ENCODE measurements around the gene GSX2. TPM values are rescaled to one million over a fixed set of nuclear protein-coding genes. Genes with fewer than 3 reads are reported as not detected.

Gene GSX2
- total RNA-seq, 1 experiment from 2014 or later: not detected

GRCh38 chr4:54092405-54093323, 7.3 kb upstream of the GSX2 start:
- intact Hi-C loops (cut with micrococcal nuclease; ENCODE audit: unreplicated experiment): loop anchor here (5.0 kb wide), 1 partner anchor 125 kb away; no protein-coding TSS in a partner anchor
- Histone ChIP-seq H3K9me3 (no peaks in the 10 kb centered on the region), H3K4me3 (ENCODE audit: low read depth, low read length) (peak overlapping the region; percentile 51), H3K36me3 (ENCODE audit: control insufficient read depth, insufficient read depth, low read length) (no peaks in the 10 kb centered on the region), H3K27me3 (replicated peaks; ENCODE audit: control insufficient read depth, insufficient read depth, low read length) (no peaks in the 10 kb centered on the region), H3K4me1 (0 out of 2 replicates have a peak, but pooled peaks cover 4% of the 10 kb centered on the region)
- BruUV-seq (replicated peaks): no TSS peak
- Mint-ChIP-seq H3K9me3 (ENCODE audit: unreplicated experiment) (no peaks in the 10 kb centered on the region), H3K36me3 (ENCODE audit: insufficient read depth, unreplicated experiment) (no peaks in the 10 kb centered on the region), H3K27me3 (ENCODE audit: insufficient read depth, unreplicated experiment) (no peaks in the 10 kb centered on the region), H3K27ac (ENCODE audit: unreplicated experiment) (peak overlapping the region; percentile 75), H3K4me3 (ENCODE audit: unreplicated experiment) (peak overlapping the region; percentile 80), H3K4me1 (ENCODE audit: low read depth, unreplicated experiment) (peaks cover 10% of the 10 kb centered on the region)
- no peak for DNase-seq
- ChIA-PET POLR2A (no interaction called here), CTCF (no interaction called here)
- TF ChIP-seq CTCF (IDR thresholded peaks at IDR 0.05; ENCODE audit: insufficient read depth in 1 of 2, low read depth in 1 of 2, low read length in 1 of 2, severe bottlenecking in 1 of 2, unreplicated experiment in 1 of 2): no peak

GRCh38 chr4:54093324-54094240, 6.4 kb upstream of the GSX2 start:
- ChIA-PET POLR2A (no interaction called here), CTCF (no interaction called here)
- H3K4me1 ChIP-seq: 0 out of 2 replicates have a peak, but pooled peaks cover 4% of the 10 kb centered on the region
- H3K4me1 Mint-ChIP-seq (ENCODE audit: low read depth, unreplicated experiment): peaks cover 10% of the 10 kb centered on the region
- no peaks in the 10 kb centered on the region for H3K9me3 Mint-ChIP-seq (ENCODE audit: unreplicated experiment)
- TF ChIP-seq CTCF (IDR thresholded peaks at IDR 0.05; ENCODE audit: insufficient read depth in 1 of 2, low read depth in 1 of 2, low read length in 1 of 2, severe bottlenecking in 1 of 2, unreplicated experiment in 1 of 2): no peak
- H3K27me3 Mint-ChIP-seq (ENCODE audit: insufficient read depth, unreplicated experiment): no peaks in the 10 kb centered on the region
- H3K9me3 ChIP-seq: no peaks in the 10 kb centered on the region
- no peaks in the 10 kb centered on the region for H3K27me3 ChIP-seq (replicated peaks; ENCODE audit: control insufficient read depth, insufficient read depth, low read length)
- H3K36me3 Mint-ChIP-seq (ENCODE audit: insufficient read depth, unreplicated experiment): no peaks in the 10 kb centered on the region
- no peak for DNase-seq
- no peak overlapping the region for H3K4me3 ChIP-seq (ENCODE audit: low read depth, low read length)
- H3K27ac Mint-ChIP-seq (ENCODE audit: unreplicated experiment): no peak overlapping the region
- BruUV-seq (replicated peaks): no TSS peak
- intact Hi-C loops (cut with micrococcal nuclease; ENCODE audit: unreplicated experiment): loop anchor here (5.0 kb wide), 1 partner anchor 124 kb away; no protein-coding TSS in a partner anchor
- no peak overlapping the region for H3K4me3 Mint-ChIP-seq (ENCODE audit: unreplicated experiment)
- H3K36me3 ChIP-seq (ENCODE audit: control insufficient read depth, insufficient read depth, low read length): no peaks in the 10 kb centered on the region

- no TSS peak for BruUV-seq (replicated peaks)
- no peak overlapping the region for H3K27ac Mint-ChIP-seq (ENCODE audit: unreplicated experiment)
- H3K36me3 Mint-ChIP-seq (ENCODE audit: insufficient read depth, unreplicated experiment): no peaks in the 10 kb centered on the region
- no peak overlapping the region for H3K4me3 Mint-ChIP-seq (ENCODE audit: unreplicated experiment)
- ChIA-PET CTCF (no interaction called here), POLR2A (no interaction called here)
- H3K36me3 ChIP-seq (ENCODE audit: control insufficient read depth, insufficient read depth, low read length): no peaks in the 10 kb centered on the region
- no peak for DNase-seq
- no peaks in the 10 kb centered on the region for H3K27me3 ChIP-seq (replicated peaks; ENCODE audit: control insufficient read depth, insufficient read depth, low read length)
- no peaks in the 10 kb centered on the region for H3K9me3 ChIP-seq
- H3K4me1 Mint-ChIP-seq (ENCODE audit: low read depth, unreplicated experiment): peaks cover 10% of the 10 kb centered on the region
- no peak for TF ChIP-seq CTCF (IDR thresholded peaks at IDR 0.05; ENCODE audit: insufficient read depth in 1 of 2, low read depth in 1 of 2, low read length in 1 of 2, severe bottlenecking in 1 of 2, unreplicated experiment in 1 of 2)
- H3K4me3 ChIP-seq (ENCODE audit: low read depth, low read length): no peak overlapping the region
- intact Hi-C loops (cut with micrococcal nuclease; ENCODE audit: unreplicated experiment): loop anchor here (5.0 kb wide), 1 partner anchor 123 kb away; no protein-coding TSS in a partner anchor
- no peaks in the 10 kb centered on the region for H3K9me3 Mint-ChIP-seq (ENCODE audit: unreplicated experiment)
- H3K4me1 ChIP-seq: peaks cover 7% of the 10 kb centered on the region; the same call in 1 of the 2 replicates
- H3K27me3 Mint-ChIP-seq (ENCODE audit: insufficient read depth, unreplicated experiment): no peaks in the 10 kb centered on the region
Observed at GRCh38 chr4:54094451-54094850, 5.5 kb upstream of the GSX2 start.

Measured in Caco-2 (cell line).